ENCODE results near the gene ENO1. TPM values are rescaled to one million over a fixed set of nuclear protein-coding genes. Genes with fewer than 3 reads are reported as not detected.
"Not testable (repeated sequence)": the region's sequence is repeated elsewhere in the genome, so short reads cannot be mapped to it uniquely, and the experiment has no call there.

Gene ENO1
- total RNA-seq, 1 experiment from 2014 or later, result 1,928 TPM

DNA sequence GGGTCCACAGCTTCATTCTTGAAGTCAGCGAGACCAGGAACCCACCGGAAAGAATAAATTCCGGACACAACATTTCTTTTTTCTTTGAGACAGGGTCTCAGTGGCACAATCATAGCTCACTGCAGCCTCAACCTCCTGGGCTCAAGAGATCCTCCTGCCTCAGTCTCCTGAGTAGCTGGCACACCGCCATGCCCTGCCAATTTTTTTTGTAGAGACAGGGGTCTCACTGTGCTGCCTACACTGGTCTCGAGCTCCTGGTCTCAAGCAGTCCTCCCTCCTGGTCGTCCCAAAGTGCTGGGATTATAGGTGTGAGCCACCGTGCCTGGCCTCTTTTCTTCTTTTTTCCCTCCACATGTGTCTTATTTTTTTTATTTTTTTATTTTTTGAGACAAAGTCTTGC, 20.6 kb upstream of the ENO1 start:
- DNase-seq (ENCODE audit: low spot score), result no peak
- in situ Hi-C loops (cut with HindIII; ENCODE audit: low sequenced_read_pairs), result no loop called here

DNA sequence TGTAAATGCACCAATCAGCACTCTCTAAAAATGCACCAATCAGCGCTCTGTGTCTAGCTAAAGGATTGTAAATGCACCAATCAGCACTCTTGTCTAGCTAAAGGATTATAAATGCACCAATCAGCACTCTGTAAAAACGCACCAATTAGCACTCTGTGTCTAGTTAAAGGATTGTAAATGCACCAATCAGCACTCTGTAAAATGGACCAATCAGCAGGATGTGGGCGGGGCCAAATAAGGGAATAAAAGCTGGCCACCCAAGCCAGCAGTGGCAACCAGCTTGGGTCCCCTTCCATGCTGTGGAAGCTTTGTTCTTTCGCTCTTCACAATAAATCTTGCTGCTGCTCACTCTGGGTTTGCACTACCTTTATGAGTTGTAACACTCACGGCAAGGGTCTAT, 19.9 kb upstream of the ENO1 start:
- in situ Hi-C loops (cut with HindIII; ENCODE audit: low sequenced_read_pairs); DNase-seq (ENCODE audit: low spot score): not testable (repeated sequence)

DNA sequence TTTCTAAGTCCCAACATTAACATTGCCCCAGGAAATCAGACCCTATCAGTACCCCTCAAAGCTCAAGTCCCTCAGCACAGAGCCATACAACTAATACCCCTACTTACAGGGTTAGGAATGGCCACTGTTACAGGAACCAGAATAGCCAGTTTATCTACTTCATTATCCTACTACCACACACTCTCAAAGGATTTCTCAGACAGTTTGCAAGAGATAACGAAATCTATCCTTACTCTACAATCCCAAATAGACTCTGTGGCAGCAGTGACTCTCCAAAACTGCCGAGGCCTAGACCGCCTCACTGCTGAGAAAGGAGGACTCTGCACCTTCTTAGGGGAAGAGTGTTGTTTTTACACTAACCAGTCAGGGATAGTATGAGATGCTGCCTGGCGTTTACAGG, 19.0 kb upstream of the ENO1 start:
- in situ Hi-C loops (cut with HindIII; ENCODE audit: low sequenced_read_pairs); DNase-seq (ENCODE audit: low spot score): not testable (repeated sequence)

DNA sequence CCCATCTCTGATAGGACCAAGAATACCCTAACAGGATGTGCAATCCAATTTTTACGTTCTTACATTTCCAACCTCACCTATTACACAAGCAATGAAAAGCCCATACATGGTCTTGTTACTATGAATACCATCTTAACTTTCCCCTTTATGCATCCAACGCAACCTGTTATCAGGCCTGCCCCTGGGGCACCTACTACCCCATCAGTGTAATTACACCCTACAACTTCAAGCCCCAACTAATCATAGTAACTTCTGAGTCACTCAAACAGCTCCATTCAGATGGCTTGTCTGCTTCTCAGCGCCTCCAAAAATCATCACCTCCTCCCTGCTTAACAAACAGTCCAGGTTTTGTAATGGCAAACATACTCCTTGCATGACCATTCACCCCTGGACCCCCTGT, 18.3 kb upstream of the ENO1 start:
- in situ Hi-C loops (cut with HindIII; ENCODE audit: low sequenced_read_pairs); DNase-seq (ENCODE audit: low spot score): not testable (repeated sequence)

DNA sequence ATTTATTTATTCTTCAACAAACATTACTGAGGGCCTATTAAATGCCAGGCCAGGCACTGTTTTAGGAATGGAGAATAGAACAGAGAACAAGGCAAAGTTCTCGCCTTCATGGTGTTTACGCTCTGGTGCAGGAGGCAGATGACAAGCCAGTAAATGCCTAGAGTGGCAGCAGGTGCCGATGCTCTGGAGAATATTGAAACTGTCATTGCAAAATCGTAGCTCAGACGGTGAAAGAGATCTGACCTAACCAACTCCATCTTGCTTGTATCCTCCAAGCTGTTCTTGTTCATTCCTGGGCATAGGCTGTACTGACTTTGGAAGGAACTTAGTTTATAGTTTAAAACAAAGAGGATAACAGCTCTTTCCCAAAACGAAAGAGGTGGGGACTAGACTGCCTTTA, 13.5 kb upstream of the ENO1 start:
- in situ Hi-C loops (cut with HindIII; ENCODE audit: low sequenced_read_pairs), result no loop called here
- DNase-seq (ENCODE audit: low spot score), result no peak

DNA sequence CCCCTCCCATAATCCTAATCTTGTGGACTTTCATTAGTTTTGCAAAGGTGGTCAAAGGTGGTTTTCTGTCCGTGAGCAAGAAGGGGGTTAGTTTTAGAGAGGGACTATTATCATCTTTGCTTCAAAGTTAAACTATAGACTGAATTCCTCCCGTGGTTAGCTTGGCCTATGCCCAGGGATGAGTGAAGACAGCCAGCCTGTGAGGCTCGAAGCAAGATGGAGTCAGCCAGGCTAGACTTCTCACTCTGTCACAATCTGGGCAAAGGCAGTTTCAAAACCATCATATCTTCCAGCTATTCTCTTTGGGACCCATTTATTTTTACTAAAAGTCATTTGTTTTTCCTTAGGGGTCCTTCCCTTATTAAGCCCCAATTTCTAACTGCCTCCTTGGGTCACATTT, 12.9 kb upstream of the ENO1 start:
- no peak for DNase-seq (ENCODE audit: low spot score)
- in situ Hi-C loops (cut with HindIII; ENCODE audit: low sequenced_read_pairs), result no loop called here

DNA sequence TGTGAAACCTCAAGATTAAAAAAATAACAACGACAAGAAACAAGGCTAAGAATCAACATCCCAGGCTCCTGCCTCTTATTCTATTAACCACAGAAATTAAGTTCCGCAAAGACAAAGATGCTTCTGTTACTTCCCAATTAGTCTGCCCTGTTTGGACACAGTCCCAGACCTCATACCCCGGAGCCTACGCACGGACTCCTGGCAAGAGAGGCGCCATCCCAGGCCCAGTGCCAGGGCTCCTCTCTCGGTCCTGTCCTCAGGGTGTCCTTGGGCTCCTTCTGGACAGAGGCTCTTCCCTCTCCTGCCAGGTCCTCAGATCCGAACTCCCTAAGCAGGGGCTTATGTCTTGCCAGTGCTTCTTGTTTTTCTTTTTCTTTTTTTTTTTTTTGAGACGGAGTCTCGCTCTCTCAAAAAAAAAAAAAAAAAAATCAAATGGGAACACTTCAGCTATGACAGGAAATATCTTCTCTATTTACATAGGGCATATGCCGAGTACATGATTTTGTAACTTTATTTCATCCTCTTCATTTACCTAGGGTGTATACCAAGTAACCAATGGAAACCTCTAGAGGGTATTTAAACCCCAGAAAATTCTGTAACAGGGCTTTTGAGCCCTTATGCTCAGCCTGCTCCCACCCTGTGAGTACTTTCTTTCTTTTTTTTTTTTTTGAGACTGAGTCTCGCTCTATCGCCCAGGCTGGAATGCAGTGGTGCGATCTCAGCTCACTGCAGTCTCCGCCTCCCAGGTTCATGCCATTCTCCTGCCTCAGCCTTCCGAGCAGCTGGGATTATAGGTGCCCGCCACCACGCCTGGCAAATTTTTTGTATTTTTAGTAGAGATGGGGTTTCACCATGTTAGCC, 11.7 kb upstream of the ENO1 start:
- in situ Hi-C loops (cut with HindIII; ENCODE audit: low sequenced_read_pairs), result no loop called here
- DNase-seq (ENCODE audit: low spot score), result peak; percentile 69

DNA sequence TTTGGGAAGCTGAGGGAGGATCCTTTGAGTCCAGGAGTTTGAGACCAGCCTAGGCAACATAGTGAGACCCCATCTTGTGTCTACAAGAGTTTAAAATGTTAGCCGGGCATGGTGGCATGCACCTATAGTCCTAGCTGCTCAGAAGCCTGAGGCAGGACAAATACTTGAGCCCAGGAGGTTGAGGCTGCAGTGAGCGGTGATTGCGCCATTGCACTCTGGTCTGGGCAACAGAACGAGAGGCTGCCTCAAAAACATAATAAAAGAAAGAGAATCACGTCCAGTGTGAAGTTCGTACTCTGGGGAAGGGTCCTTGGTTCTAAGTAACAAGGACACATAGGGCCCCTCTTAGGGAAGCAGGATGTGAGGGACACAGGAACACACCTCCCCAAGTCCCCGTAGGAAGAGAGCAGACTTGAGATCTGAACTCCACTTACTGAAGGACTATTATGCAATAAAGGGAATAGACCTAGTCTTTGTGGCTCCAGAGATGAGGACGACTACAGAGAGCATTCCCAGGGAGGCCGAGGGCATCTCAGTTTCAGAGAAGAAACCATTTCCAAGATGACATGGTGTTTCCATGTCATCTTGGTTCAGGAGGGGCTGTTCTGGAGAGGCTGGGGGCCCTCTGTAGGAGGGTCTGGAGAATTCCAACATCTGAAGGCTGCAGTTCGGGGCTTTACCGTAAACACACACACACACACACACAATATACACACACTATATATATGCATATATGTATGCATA, 10.8 kb upstream of the ENO1 start:
- no peak for DNase-seq (ENCODE audit: low spot score)
- in situ Hi-C loops (cut with HindIII; ENCODE audit: low sequenced_read_pairs), result no loop called here

DNA sequence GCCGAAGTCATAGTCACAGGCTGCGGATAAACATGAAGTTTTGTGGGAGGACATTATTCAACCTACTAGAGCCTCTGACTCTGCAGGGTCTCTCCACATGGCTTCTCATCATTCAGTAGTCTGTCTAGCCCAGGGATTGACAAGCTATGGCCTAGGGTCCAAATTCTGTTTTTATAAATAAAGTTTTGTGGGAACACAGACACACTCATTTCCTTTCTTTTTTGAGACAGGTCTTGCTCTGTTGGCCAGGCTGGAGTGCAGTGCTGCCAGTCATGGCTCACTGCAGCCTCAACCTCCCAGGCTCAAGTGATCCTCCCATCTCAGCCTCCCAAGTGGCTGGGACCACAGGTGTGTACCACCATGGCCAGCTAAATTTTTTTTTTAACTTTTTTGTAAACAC, 8.1 kb upstream of the ENO1 start:
- no peak for DNase-seq (ENCODE audit: low spot score)
- in situ Hi-C loops (cut with HindIII; ENCODE audit: low sequenced_read_pairs), result no loop called here

DNA sequence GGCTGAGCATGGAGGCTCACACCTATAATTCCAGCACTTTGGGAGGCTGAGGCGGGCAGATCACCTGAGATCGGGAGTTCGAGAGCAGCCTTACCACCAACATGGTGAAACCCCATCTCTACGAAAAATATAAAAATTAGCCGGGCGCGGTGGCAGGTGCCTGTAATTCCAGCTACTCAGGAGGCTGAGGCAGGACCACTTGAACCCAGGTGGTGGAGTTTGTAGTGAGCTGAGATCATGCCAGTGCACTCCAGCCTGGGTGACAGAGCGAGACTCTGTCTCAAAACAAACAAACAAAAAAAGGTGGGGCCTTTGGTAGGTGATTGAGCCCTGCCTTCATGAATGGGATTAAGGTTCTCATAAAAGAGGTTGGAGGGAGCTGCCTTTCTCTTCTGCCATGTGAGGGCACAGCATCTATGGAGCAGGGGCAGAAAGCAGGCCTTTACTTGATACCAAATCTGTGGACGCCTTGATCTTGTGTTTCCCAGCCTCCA, 7.6 kb upstream of the ENO1 start:
- DNase-seq (ENCODE audit: low spot score); in situ Hi-C loops (cut with HindIII; ENCODE audit: low sequenced_read_pairs): not testable (repeated sequence)

DNA sequence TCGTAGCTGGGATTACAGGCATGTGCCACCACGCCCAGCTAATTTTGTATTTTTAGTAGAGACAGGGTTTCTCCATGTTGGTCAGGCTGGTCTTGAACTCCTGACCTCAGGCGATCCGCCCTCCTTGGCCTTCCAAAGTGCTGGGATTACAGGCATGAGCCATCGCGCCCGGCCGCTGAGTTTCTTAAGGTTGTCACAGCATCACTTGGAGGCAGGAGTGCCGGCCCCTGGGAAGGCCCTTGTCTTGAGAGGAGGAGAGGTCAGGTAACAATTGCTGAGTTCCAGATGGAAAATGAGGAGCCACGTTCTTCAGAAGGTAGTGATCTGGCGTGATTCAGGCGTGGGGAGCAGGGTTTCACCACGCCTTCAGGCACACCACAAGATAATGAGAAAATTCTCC, 5.6 kb upstream of the ENO1 start:
- in situ Hi-C loops (cut with HindIII; ENCODE audit: low sequenced_read_pairs); DNase-seq (ENCODE audit: low spot score): not testable (repeated sequence)

DNA sequence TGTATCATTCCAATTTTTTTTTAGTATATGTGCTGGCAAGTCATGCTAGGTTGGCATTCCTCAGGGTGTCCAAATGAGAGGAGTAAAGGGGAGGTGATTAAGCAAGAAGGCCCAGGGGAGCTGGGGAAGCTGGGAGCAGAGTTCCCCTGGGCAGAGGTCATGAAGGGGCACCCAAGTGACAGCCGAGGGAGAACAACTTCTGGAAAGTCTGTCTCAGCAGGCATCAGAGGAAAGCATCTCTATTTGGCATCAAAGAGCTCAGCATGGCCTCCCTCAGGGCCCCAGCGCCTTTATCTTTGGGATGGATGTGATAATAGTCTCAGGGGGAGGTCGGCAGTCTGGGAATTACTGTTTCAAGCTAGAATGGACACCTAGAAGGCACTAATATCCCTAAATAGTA, 5.0 kb upstream of the ENO1 start:
- no peak for DNase-seq (ENCODE audit: low spot score)
- in situ Hi-C loops (cut with HindIII; ENCODE audit: low sequenced_read_pairs), result no loop called here

DNA sequence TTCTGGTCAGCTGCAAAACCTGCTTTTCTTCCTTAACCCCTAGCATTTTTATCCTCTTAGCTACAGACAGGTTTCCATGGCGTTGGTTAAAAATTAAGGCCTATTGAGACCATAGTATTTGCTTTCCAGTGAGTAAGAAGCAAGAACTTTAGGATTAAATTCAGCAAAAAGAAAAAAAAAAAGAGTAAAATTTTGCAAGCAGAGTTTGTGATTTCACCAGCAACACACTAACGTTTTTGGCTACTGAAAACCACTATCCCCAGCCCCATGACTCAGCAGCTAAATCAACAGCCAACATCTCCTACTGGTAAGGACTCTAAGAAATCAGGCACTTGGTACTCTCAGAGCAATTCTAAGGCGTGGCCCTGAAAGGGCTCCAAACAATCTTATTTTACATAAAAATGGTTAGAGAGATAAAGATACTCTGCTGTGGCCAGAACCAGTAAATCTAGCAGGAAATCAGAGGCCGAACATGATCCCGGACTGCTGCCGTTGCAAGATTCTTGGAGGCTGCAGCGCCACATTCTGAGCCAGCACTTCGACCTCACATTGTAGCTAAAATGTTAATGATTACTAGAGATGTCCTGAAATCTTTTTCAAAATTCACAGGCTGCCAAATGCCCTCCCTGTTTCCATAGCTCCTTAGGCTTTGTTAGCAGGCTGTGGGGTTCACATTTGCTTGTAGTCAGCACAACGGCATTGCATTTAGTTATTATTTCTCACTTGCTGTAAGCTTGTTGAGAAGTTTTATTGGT, 1.6 kb upstream of the ENO1 start:
- in situ Hi-C loops (cut with HindIII; ENCODE audit: low sequenced_read_pairs), result no loop called here
- DNase-seq (ENCODE audit: low spot score), result no peak

DNA sequence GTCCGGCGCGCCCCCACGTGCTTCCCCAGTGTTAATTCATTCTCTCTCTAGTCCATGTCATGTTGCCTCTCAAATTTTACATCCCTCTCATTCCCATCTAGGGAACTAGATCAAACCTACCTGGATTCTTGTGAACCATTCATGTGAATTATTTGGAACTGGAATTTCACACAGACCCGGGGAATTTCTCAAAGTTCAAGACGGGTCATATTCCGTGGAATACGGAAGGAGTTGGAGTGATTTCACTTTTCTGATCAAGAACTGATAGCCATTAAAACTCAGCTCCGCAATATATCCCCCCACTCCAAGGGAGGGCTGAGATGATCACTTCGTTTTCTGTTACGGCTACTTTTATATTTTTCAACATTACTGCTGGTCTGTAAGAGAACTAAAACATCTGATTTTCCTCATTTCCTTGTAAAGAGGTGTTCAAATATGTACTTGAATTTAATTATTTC, 1.0 kb upstream of the ENO1 start:
- in situ Hi-C loops (cut with HindIII; ENCODE audit: low sequenced_read_pairs), result no loop called here
- DNase-seq (ENCODE audit: low spot score), result no peak

DNA sequence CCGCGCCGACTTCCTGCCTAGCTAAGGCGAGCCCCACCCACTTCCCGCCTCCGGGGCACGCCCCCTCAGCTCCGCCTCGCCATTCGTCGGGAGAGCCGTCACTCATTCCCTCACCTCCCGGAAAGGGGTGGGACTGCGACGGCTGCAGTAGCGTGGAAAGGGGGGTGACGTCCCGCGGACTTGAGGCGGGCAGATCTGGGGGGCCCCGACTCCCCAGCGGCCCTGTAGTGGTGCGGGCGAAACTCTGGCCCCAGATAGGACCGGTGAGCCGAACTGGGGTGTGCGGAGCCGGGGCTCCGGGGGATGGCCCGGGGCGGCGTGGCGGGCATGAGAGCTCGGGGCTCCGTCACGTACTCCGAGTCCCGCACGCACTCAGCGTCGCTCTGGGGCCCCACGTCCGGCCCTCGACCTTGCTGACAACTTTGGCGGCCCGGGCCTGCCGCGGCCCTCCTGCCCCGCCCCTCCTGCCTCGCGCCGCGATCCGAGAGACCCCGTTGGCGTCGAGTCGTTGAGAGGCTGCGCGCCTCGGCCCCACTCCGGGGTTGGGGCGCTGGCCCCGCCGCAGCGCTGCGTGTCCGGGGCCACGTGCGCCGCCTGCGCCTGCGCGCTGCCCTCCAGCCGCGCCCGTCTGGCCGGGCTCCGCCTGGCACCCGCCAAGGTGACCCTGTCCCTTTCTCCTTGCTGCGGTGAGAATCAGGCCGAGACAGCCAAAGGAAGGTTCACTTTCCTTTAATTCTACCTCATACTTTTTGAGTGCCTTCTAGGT, 395 bp upstream of the ENO1 start:
- in situ Hi-C loops (cut with HindIII; ENCODE audit: low sequenced_read_pairs), result no loop called here
- DNase-seq (ENCODE audit: low spot score), result peak; percentile 98

DNA sequence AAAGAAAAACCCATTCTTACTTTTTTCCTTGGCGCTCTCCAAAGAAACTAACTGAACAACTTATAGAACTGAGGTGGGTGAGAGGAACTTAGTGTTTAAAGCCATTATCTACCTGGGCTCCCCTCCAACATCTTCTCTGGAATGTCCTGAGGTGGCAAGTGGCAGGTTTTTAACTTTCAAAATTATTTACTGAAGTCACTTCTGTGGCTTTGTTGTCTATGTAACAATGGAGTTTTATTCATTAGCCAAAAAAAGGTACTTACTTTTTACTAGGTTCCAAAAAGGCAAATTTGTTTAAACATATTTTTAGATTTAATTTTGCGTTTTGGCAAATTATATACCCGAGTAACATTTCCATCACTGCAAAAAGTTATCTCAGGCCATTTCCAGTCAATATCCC, 2.4 kb downstream of the ENO1 start:
- no peak for DNase-seq (ENCODE audit: low spot score)

DNA sequence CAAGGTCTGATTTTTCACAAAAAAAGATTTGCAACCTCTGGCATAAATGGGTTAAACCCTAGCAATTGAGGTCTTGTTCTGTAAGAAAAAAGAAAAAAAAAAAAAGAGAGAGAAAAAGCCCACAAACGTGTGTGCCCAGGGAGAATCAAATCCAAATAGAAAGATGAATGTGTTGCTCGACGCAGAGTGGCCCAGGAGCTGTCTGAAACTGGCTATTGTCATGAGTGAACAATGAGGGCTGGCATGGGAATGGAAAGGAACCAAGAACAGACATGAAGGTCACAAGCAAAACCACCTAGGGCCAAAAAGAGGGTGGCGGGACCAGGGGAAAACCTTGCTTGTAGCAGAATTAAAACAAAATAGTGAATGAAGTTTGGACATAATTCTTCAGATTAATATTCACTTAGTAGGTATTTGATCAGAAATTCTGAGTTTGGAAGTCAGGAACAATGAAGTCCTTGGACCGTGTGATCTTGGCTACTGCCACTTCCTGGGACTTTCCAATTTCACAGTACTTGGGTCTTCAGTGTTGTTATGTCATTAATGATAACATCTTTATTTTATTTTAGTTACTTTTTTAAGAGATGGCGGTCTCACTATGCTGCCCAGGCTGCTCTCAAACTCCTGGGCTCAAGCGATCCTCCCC, 3.1 kb downstream of the ENO1 start:
- no peak for DNase-seq (ENCODE audit: low spot score)
- in situ Hi-C loops (cut with HindIII; ENCODE audit: low sequenced_read_pairs), result no loop called here

More for the DNA sequence above, 2.4 kb downstream of the ENO1 start:
- in situ Hi-C loops (cut with HindIII; ENCODE audit: low sequenced_read_pairs), result no loop called here
